H1 (cell line): Measurements from ENCODE around the gene AANAT. TPM values are rescaled to one million over a fixed set of nuclear protein-coding genes. Genes with fewer than 3 reads are reported as not detected.

Experiments used
- E2F6 ChIP-seq: IDR thresholded peaks from 2 replicates; pipeline ENCODE4 v1.6.1; 2012; ENCODE audit warnings: inconsistent platforms
- USF2 ChIP-seq: IDR thresholded peaks from 2 replicates; pipeline ENCODE4 v1.6.1; 2011; ENCODE audit warnings: low read length, improper control_type of control experiment
- polyA plus RNA-seq, 7 experiments: library from polyadenylated mRNA; depleted of rRNA in 3 of 7; stranded (reverse) in 5 of 7; unstranded in 2 of 7; fragments of >200 nt in 5 of 7; fragments of 200-250 nt in 2 of 7; gene quantifications; 1 replicate in 5 of 7; 2 replicates in 1 of 7; 4 replicates in 1 of 7; pipeline versions ENCODE4 v1.2.1 to v1.2.3, GENCODE V29; 2011 to 2013; ENCODE audit warnings: missing spikeins in 2 of 7, mixed read lengths in 2 of 7
- total RNA-seq: library from RNA; stranded (reverse); fragmentation: NEBNext Ultra II Directional; extraction: Animal tissue kit (Norgen Biotek cat#: 25700); gene quantifications from 2 replicates; pipeline ENCODE4 v1.2.1, GENCODE V29; 2021

The AANAT gene
- total and polyA plus RNA-seq, 2 of the 8 experiments (the other 6 are each of a cell fraction or from before 2014, with no cell fraction given) = 0.53 TPM; not detected in 1

GRCh38 chr17:76474238-76474637, 6.8 kb downstream of the AANAT start (continued):
- no peak for TF ChIP-seq USF2
- TF ChIP-seq E2F6 = no peak
